Transverse colon (tissue), 4 donors: ENCODE results near the gene XXYLT1. TPM values are rescaled to one million over a fixed set of nuclear protein-coding genes. Genes with fewer than 3 reads are reported as not detected.

Experiments
- DNase-seq: peaks from one replicate; pipeline ENCODE4 v3.0.0-alpha.2; 2019
- H3K27ac ChIP-seq, 4 donors: fragments of 200-600 bp; sonication (generic); 2 replicates each; pipeline ENCODE4 v1.5.1; 2016 to 2018; ENCODE audit warnings: inconsistent platforms in 4 of 4
- H3K27me3 ChIP-seq: fragments of 200-600 bp; sonication (generic); 2 replicates; pipeline ENCODE4 v1.5.1; 2017; ENCODE audit warnings: inconsistent platforms
- H3K36me3 ChIP-seq, 4 donors: fragments of 200-600 bp; sonication (generic); 2 replicates each; pipeline ENCODE4 v1.5.1; 2017 to 2019; ENCODE audit warnings: inconsistent platforms in 4 of 4
- H3K4me1 ChIP-seq, 4 donors: fragments of 200-600 bp; sonication (generic); 2 replicates each; pipeline ENCODE4 v1.5.1; 2017 to 2020; ENCODE audit warnings: inconsistent platforms in 4 of 4
- H3K4me3 ChIP-seq, 4 donors: fragments of 200-600 bp; sonication (generic); 1 replicate in 1 of 4; 2 replicates in 3 of 4; pipeline versions ENCODE4 v1.5.1 to v1.6.1; 2017 to 2019; ENCODE audit warnings: inconsistent platforms in 4 of 4
- H3K9me3 ChIP-seq, 2 donors: fragments of 200-600 bp; sonication (generic); 2 replicates each; pipeline ENCODE4 v1.5.1; 2017 to 2019; ENCODE audit warnings: inconsistent platforms in 2 of 2
- CTCF ChIP-seq, 5 experiments: fragments of 200-600 bp in 3 of 5; fragments of 450-650 bp in 2 of 5; sonication (generic) in 3 of 5; IDR thresholded peaks; 1 replicate in 2 of 5; 2 replicates in 3 of 5; pipeline ENCODE4 v1.5.1; 2016 to 2017; ENCODE audit warnings: antibody characterized with exemption in 5 of 5, inconsistent platforms in 3 of 5, mild to moderate bottlenecking in 2 of 5, moderate library complexity in 1 of 5
- EP300 ChIP-seq: sonication (generic); formaldehyde crosslinking; IDR thresholded peaks from one replicate; pipeline ENCODE4 v1.6.1; 2017; ENCODE audit warnings: antibody characterized with exemption, low read depth
- POLR2A ChIP-seq: fragments of 450-650 bp; IDR thresholded peaks from one replicate; pipeline ENCODE4 v1.6.1; 2016; ENCODE audit warnings: antibody characterized with exemption, mild to moderate bottlenecking, moderate library complexity
- POLR2AphosphoS5 ChIP-seq, 3 donors: sonication (generic); formaldehyde crosslinking; IDR thresholded peaks; one replicate each; pipeline ENCODE4 v1.6.1; 2016; ENCODE audit warnings: antibody characterized with exemption in 3 of 3
- WGBS, 2 donors: methylation state at CpG; one replicate each; pipeline ENCODE4 v1.1.5; 2018; ENCODE audit warnings: low coverage in 1 of 2; 5-methylcytosine and 5-hydroxymethylcytosine counted together
- in situ Hi-C, 4 donors: fragments of 200-750 bp; cut with MboI; loops; one replicate each; pipeline versions ENCODE4 v1.15.0 to v1.15.1; 2017; ENCODE audit warnings: low sequenced_read_pairs in 3 of 4, low pct_ligation_motif_present in 1 of 4, low pct_unique_long_range_greater_than_20kb in 1 of 4
- intact Hi-C: fragments of 100-400 bp; cut with DNase I; formaldehyde crosslinking; loops from one replicate; pipeline ENCODE4 v1.15.1; 2023; ENCODE audit warnings: low total_unique reads
- total RNA-seq, 4 donors: library from RNA; depleted of rRNA; stranded (reverse); fragments of >200 nt; gene quantifications; one replicate each; pipeline ENCODE4 v1.1.0, GENCODE V29; 2016

Gene XXYLT1
- total RNA-seq, 4 donors from 2014 or later: 3.0 to 10.0 (median 5.9) TPM

GRCh38 chr3:195036203-195036505 is 234.8 kb downstream of the XXYLT1 start:
- no peak overlapping the region for H3K4me3 ChIP-seq
- H3K9me3 ChIP-seq: no peaks in the 10 kb centered on the region
- intact Hi-C loops: no loop called here
- in situ Hi-C loops: no loop called here
- WGBS, 2 donors: 81% methylated on average over 17 of the region's 17 CpGs; no CpG with 5 or more reads in 1 of the 2 donors
- no peak overlapping the region for H3K27ac ChIP-seq
- DNase-seq: no peak
- H3K4me1 ChIP-seq: peaks cover 0 to 10% (median 6%) of the 10 kb centered on the region in 4 donors
- H3K27me3 ChIP-seq: no peaks in the 10 kb centered on the region
- TF ChIP-seq POLR2A (no peak), CTCF (IDR thresholded peaks at IDR 0.05) (no peak), EP300 (no peak)
- H3K36me3 ChIP-seq: no peaks in the 10 kb centered on the region

- WGBS, 2 donors: 82 to 100% methylated on average over 2 to 42 of the region's 42 CpGs
- H3K9me3 ChIP-seq: no peaks in the 10 kb centered on the region
- no peak overlapping the region for H3K27ac ChIP-seq
- in situ Hi-C loops (no loop called here), intact Hi-C loops (no loop called here)
- TF ChIP-seq CTCF (IDR thresholded peaks at IDR 0.05) (peak in 1 of 5 experiments; percentile 11), POLR2AphosphoS5 (IDR thresholded peaks at IDR 0.05) (no peak)
- no peaks in the 10 kb centered on the region for H3K27me3 ChIP-seq
- H3K36me3 ChIP-seq: no peaks in the 10 kb centered on the region
- no peak overlapping the region for H3K4me3 ChIP-seq
- DNase-seq: no peak
- H3K4me1 ChIP-seq: peaks cover 0 to 11% (median 8%) of the 10 kb centered on the region in 4 donors
Measured at GRCh38 chr3:195035345-195036202, 235.4 kb downstream of the XXYLT1 start.

- in situ Hi-C loops (no loop called here), intact Hi-C loops (no loop called here)
- no peak overlapping the region for H3K4me3 ChIP-seq
- H3K4me1 ChIP-seq: peaks cover 0 to 12% (median 8%) of the 10 kb centered on the region in 4 donors
- WGBS, 2 donors: 85% methylated on average over 10 of the region's 11 CpGs; no CpG with 5 or more reads in 1 of the 2 donors
- no peaks in the 10 kb centered on the region for H3K36me3 ChIP-seq
- TF ChIP-seq CTCF (IDR thresholded peaks at IDR 0.05) (no peak), POLR2AphosphoS5 (IDR thresholded peaks at IDR 0.05) (no peak), EP300 (no peak), POLR2A (no peak)
- no peaks in the 10 kb centered on the region for H3K27me3 ChIP-seq
- H3K9me3 ChIP-seq: no peaks in the 10 kb centered on the region
- DNase-seq: no peak
- peak overlapping the region in 2 of 4 donors; percentile 26 to 60 for H3K27ac ChIP-seq
Measured at GRCh38 chr3:195034541-195034940, 236.4 kb downstream of the XXYLT1 start.

- Histone ChIP-seq H3K36me3 (no peaks in the 10 kb centered on the region), H3K27ac (peak overlapping the region in 2 of 4 donors; percentile 26 to 60), H3K27me3 (no peaks in the 10 kb centered on the region), H3K9me3 (no peaks in the 10 kb centered on the region), H3K4me1 (peaks cover 0 to 12% (median 8%) of the 10 kb centered on the region in 4 donors), H3K4me3 (no peak overlapping the region)
- 61% methylated on average over 9 of the region's 9 CpGs; no CpG with 5 or more reads in 1 of the 2 donors for WGBS, 2 donors
- intact Hi-C loops: no loop called here
- no peak for DNase-seq
- no peak for TF ChIP-seq CTCF (IDR thresholded peaks at IDR 0.05)
- no peak for TF ChIP-seq POLR2A
- TF ChIP-seq POLR2AphosphoS5 (IDR thresholded peaks at IDR 0.05): no peak
- no peak for TF ChIP-seq EP300
- in situ Hi-C loops: no loop called here
Measured at GRCh38 chr3:195034101-195034500, 236.9 kb downstream of the XXYLT1 start.
